Peyer's patch (tissue), 4 donors: ENCODE results near the gene PRR5L. TPM values are rescaled to one million over a fixed set of nuclear protein-coding genes. Genes with fewer than 3 reads are reported as not detected.

Experiments used
- DNase-seq, 3 donors: peaks; one replicate each; pipeline ENCODE4 v3.0.0-alpha.2; 2017 to 2019
- H3K27ac ChIP-seq, 4 donors: fragments of 200-600 bp; sonication (generic); one replicate each; pipeline ENCODE4 v1.5.1; 2016 to 2019
- H3K27me3 ChIP-seq, 2 donors: fragments of 200-600 bp; sonication (generic); one replicate each; pipeline ENCODE4 v1.5.1; 2019
- H3K36me3 ChIP-seq, 3 donors: fragments of 200-600 bp; sonication (generic); one replicate each; pipeline ENCODE4 v1.5.1; 2016 to 2019
- H3K4me1 ChIP-seq, 4 donors: fragments of 200-600 bp; sonication (generic); one replicate each; pipeline ENCODE4 v1.5.1; 2016 to 2019
- H3K4me3 ChIP-seq, 4 donors: fragments of 200-600 bp; sonication (generic); 1 replicate in 3 of 4; 2 replicates in 1 of 4; pipeline ENCODE4 v1.5.1; 2016 to 2019; ENCODE audit warnings: mild to moderate bottlenecking in 1 of 4
- H3K9me3 ChIP-seq, 4 donors: fragments of 200-600 bp; sonication (generic); one replicate each; pipeline ENCODE4 v1.5.1; 2016 to 2019; ENCODE audit warnings: mild to moderate bottlenecking in 1 of 4
- POLR2A ChIP-seq, 2 donors: fragments of 450-650 bp; IDR thresholded peaks; one replicate each; pipeline ENCODE4 v1.5.1; 2017; ENCODE audit warnings: antibody characterized with exemption in 2 of 2, mild to moderate bottlenecking in 2 of 2, moderate library complexity in 2 of 2
- total RNA-seq, 4 donors: library from RNA; depleted of rRNA; stranded (reverse); fragments of >200 nt; gene quantifications; one replicate each; pipeline ENCODE4 v1.1.0, GENCODE V29; 2016
- TF ChIP-seq, protein P1 (sequence below), 6 experiments: fragments of 450-650 bp in 4 of 6; fragments of 200-600 bp in 2 of 6; sonication (generic) in 1 of 6; IDR thresholded peaks; one replicate each; pipeline ENCODE4 v1.5.1; 2017 to 2019; ENCODE audit warnings: antibody characterized with exemption in 6 of 6, mild to moderate bottlenecking in 3 of 6, moderate library complexity in 1 of 6

Gene PRR5L
- total RNA-seq, 4 donors from 2014 or later = 74.3 to 100 (median 89.9) TPM

DNA sequence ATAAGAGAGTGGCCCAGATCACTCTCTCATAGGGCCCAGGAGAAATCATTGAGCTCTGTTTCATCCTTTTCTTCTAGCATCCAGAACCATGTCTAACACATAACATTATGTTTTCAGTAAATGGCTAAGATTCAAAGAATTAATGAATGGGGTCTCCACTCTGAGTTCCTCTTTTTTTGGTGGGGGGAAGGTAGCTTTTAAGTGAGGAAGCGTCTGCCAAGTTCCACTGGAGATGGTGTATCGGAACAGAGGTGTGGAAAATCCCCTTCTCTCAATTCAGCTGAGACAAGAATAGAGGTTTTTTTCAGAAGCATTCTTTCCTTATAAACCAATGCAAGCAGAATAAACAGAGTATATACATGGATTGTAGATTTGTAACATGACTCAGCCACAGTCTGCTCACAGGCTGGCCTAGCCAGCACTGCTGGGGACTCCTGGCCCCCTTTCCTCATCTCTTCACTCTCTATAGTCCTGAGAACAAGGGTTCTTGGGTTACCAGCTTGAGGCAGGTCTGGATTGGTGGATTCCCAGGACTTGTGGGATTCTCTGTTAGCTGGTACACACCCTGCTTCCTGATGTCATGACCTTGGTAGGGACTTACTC lies 116.8 kb downstream of the PRR5L start:
- DNase-seq = no peak
- Histone ChIP-seq H3K27ac (no peak overlapping the region), H3K4me1 (peaks cover 0 to 21% (median 15%) of the 10 kb centered on the region in 4 donors), H3K36me3 (peaks cover 0 to 41% (median 0%) of the 10 kb centered on the region in 3 donors), H3K4me3 (no peak overlapping the region), H3K27me3 (no peaks in the 10 kb centered on the region), H3K9me3 (no peaks in the 10 kb centered on the region)
- TF ChIP-seq, protein P1, sequence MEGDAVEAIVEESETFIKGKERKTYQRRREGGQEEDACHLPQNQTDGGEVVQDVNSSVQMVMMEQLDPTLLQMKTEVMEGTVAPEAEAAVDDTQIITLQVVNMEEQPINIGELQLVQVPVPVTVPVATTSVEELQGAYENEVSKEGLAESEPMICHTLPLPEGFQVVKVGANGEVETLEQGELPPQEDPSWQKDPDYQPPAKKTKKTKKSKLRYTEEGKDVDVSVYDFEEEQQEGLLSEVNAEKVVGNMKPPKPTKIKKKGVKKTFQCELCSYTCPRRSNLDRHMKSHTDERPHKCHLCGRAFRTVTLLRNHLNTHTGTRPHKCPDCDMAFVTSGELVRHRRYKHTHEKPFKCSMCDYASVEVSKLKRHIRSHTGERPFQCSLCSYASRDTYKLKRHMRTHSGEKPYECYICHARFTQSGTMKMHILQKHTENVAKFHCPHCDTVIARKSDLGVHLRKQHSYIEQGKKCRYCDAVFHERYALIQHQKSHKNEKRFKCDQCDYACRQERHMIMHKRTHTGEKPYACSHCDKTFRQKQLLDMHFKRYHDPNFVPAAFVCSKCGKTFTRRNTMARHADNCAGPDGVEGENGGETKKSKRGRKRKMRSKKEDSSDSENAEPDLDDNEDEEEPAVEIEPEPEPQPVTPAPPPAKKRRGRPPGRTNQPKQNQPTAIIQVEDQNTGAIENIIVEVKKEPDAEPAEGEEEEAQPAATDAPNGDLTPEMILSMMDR (IDR thresholded peaks at IDR 0.05) = no peak
- TF ChIP-seq POLR2A (IDR thresholded peaks at IDR 0.05) = no peak

DNA sequence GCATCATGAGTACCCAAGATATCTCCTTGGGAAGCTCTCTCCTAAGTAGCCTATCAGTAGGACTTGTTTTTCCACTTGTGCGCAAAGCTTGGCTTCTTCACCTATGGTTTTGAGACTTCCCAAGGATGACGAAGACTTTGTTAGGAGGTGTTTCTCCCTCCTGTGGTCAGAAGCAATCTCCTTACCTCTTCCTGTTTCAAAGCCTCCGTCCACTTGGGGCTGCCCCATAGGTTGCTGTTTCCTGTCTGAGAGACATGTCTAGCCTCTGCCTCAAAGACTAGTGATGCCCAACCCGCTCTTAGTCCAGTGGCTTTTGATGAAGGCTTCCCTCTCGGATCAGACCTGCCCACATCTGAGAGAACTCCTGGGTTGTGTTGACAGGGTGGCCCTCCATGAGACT lies 121.1 kb downstream of the PRR5L start:
- peaks cover 0 to 36% (median 0%) of the 10 kb centered on the region in 3 donors for H3K36me3 ChIP-seq
- no peak overlapping the region for H3K27ac ChIP-seq
- TF ChIP-seq, protein P1 (IDR thresholded peaks at IDR 0.05) = no peak
- TF ChIP-seq POLR2A (IDR thresholded peaks at IDR 0.05) = no peak
- H3K4me3 ChIP-seq = no peak overlapping the region
- no peak for DNase-seq
- H3K4me1 ChIP-seq = peaks cover 0 to 20% (median 0%) of the 10 kb centered on the region in 4 donors
- no peaks in the 10 kb centered on the region for H3K27me3 ChIP-seq
- H3K9me3 ChIP-seq = no peaks in the 10 kb centered on the region

DNA sequence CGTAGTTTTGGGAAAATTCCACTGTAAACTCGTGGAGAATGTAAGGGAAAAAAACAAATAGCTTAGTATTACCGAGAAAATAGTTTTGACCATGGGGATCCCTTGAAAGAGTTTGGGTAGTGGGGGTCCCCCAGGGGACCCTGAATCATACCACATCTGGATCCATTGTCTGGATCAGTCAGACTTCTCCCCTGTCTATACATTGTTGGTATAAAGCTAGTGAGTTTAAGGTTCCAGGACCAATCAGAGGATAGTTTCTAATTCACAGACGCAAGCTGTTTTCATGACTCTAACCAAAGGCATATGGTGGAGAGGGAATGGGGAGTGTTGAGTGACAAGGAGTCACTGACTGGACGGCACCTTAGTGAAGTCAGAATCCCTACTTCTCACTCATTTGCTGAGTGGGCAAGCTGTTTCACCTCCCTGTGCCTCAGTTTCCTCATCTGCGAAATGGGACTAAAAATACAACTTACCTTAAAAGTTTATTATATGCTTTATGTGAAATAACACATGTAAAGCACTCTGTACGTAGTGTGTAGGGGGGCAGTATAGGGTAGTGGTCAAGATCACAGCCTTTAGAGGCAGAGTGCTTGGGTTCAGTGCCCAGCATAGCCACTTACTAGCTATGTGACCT lies 123.8 kb downstream of the PRR5L start:
- peak overlapping the region in 2 of 4 donors; percentile 60 to 63 for H3K27ac ChIP-seq
- TF ChIP-seq, protein P1 (IDR thresholded peaks at IDR 0.05) = no peak
- no peak for TF ChIP-seq POLR2A (IDR thresholded peaks at IDR 0.05)

DNA sequence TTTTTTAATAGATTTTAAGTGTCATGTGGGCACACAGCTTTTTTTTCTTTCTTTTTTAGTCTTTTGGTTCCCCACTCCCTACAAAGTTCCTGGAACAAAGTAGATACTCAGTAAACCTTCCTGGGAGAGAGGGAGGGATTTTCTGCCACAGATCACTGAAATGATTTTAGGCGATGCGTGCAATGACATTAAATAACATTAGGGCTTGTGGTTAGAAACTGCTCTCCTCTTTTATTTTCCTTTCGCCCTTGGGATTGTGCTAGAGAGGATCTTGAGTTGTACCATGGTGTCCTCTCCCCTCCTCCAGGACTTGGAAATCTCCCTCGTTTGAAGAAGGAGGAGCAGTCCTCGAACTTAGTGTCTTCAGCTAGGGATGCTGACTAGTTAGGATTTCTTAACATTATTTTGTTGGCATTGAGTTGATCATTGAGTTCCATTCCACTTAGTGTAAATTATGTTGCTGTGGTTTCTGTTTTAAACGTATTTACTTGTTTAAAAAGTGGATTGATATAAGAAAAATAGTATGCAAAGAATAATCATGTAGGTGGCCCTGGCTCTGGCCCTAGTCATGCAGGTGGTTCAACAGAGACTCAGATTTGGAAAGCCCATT lies 125.6 kb downstream of the PRR5L start:
- no peaks in the 10 kb centered on the region for H3K27me3 ChIP-seq
- H3K4me3 ChIP-seq = no peak overlapping the region
- H3K27ac ChIP-seq = peak overlapping the region in 3 of 4 donors; percentile 3 to 63 (median 4)
- TF ChIP-seq POLR2A (IDR thresholded peaks at IDR 0.05) = no peak
- TF ChIP-seq, protein P1 (IDR thresholded peaks at IDR 0.05) = no peak
- no peaks in the 10 kb centered on the region for H3K9me3 ChIP-seq
- no peak for DNase-seq
- H3K36me3 ChIP-seq = peaks cover 0 to 38% (median 0%) of the 10 kb centered on the region in 3 donors
- H3K4me1 ChIP-seq = peaks cover 0 to 27% (median 0%) of the 10 kb centered on the region in 4 donors

More for the DNA sequence above, 123.8 kb downstream of the PRR5L start:
- Histone ChIP-seq H3K9me3 (no peaks in the 10 kb centered on the region), H3K4me3 (no peak overlapping the region), H3K4me1 (peaks cover 0 to 20% (median 0%) of the 10 kb centered on the region in 4 donors), H3K36me3 (peaks cover 0 to 34% (median 0%) of the 10 kb centered on the region in 3 donors), H3K27me3 (no peaks in the 10 kb centered on the region)
- DNase-seq = no peak

DNA sequence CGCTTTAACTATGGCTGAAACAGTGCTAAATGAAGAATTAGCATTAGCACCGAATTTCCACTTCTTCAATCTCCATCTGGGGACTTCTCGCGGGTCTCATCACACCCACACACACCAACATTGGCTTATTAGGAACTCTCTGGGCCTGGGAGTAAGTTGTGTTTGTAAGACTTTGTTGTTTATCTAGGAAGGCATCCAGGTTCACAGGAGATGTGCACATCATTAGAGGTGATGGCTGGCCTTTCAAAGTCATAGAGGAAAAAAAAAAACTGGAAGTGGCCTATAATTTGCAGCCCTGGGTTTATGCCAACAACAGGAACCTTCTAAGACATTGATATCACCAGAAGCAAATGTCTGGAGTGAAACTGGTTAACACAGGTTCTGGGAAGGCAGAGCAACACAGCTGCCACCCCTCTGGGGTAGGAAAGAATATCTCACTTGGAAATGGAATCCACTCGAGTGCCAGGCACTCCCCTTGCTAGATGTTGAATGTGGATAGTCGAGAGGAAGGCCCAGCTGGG lies 129.5 kb downstream of the PRR5L start:
- Histone ChIP-seq H3K36me3 (peaks cover 0 to 34% (median 0%) of the 10 kb centered on the region in 3 donors), H3K27me3 (no peaks in the 10 kb centered on the region), H3K4me1 (peaks cover 0 to 21% (median 0%) of the 10 kb centered on the region in 4 donors), H3K27ac (peak overlapping the region in 1 of 4 donors; percentile 10), H3K4me3 (no peak overlapping the region), H3K9me3 (no peaks in the 10 kb centered on the region)
- TF ChIP-seq POLR2A (IDR thresholded peaks at IDR 0.05) = no peak
- TF ChIP-seq, protein P1 (IDR thresholded peaks at IDR 0.05) = no peak
- DNase-seq = no peak
